ENCODE measurements around the gene EHBP1L1. TPM values are rescaled to one million over a fixed set of nuclear protein-coding genes. Genes with fewer than 3 reads are reported as not detected.

Gene EHBP1L1
- total and polyA plus RNA-seq, 8 donors, result 28.5 to 133 (median 36.0) TPM

DNA sequence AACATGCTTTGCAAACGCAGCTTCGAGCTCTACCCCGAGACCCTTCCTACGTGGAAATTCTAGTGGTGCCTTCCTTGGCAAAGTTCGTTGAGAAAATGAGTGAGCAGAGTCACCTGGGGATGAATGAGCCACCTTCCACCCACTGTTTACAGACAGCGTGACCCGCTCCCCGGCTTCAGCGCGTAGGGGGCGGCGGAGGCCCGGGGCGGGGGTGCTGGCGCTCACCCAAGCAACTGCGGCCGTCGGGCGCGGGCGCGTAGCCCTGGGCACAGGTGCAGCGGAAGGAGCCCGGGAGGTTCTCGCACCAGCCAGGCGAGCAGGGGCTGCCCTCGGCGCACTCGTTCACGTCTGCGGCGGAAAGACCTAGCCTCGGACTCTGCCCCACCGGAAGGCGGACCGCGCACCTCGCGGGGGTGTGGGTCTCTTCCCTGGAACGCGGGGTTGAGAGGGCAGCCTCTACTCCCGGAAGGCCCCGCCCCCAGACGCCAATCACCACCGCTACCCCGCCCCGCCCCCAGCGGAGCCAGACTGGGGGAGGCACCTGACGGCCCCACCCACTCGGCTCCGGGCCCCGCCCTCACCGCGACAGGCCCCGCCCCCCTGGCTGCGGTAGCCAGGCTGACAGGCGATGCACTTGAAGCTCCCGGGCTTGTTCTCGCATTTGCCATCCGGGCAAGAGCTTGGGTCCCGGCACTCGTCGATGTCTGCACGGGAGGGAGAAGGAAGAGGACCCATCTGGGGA lies 29.5 kb upstream of the EHBP1L1 start:
- H3K4me3 ChIP-seq, result peak overlapping the region; percentile 25 to 53

GRCh38 chr11:65547446-65548125 lies 28.3 kb upstream of the EHBP1L1 start:
- intact Hi-C loops (cut with DNase I), result loop anchor here in 1 of 2 donors (10.0 kb wide), 1 partner anchor 47 kb away; the partner anchor contains the start of gene KCNK7
- Histone ChIP-seq H3K9me3 (no peaks in the 10 kb centered on the region), H3K27me3 (no peaks in the 10 kb centered on the region), H3K4me1 (peaks cover 0 to 32% of the 10 kb centered on the region in 2 donors), H3K36me3 (no peaks in the 10 kb centered on the region), H3K4me3 (no peak overlapping the region), H3K27ac (no peak overlapping the region)
- ATAC-seq (no peak), DNase-seq (no peak)
- TF ChIP-seq CTCF (IDR thresholded peaks at IDR 0.05), result no peak

More for the DNA sequence above, 29.5 kb upstream of the EHBP1L1 start:
- Histone ChIP-seq H3K36me3 (no peaks in the 10 kb centered on the region), H3K27me3 (no peaks in the 10 kb centered on the region), H3K9me3 (no peaks in the 10 kb centered on the region), H3K27ac (peak overlapping the region; percentile 48 to 61), H3K4me1 (peaks cover 8 to 27% of the 10 kb centered on the region in 2 donors)
- DNase-seq (peak in 3 of 4 donors; percentile 74 to 100 (median 95)), ATAC-seq (peak; percentile 93)
- TF ChIP-seq CTCF (IDR thresholded peaks at IDR 0.05), result no peak
- intact Hi-C loops (cut with DNase I), result loop anchor here in 1 of 2 donors (10.0 kb wide), 1 partner anchor 48 kb away; the partner anchor contains the start of gene KCNK7

- no peak for DNase-seq
- H3K27ac ChIP-seq, result no peak overlapping the region
- no peak for ATAC-seq
- no peak overlapping the region for H3K4me3 ChIP-seq
- no peak for TF ChIP-seq CTCF (IDR thresholded peaks at IDR 0.05)
- no peaks in the 10 kb centered on the region for H3K27me3 ChIP-seq
- intact Hi-C loops (cut with DNase I), result loop anchor here in 1 of 2 donors (10.0 kb wide), 1 partner anchor 46 kb away; the partner anchor contains the start of gene KCNK7
- no peaks in the 10 kb centered on the region for H3K9me3 ChIP-seq
- peaks cover 0 to 40% of the 10 kb centered on the region in 2 donors for H3K4me1 ChIP-seq
- no peaks in the 10 kb centered on the region for H3K36me3 ChIP-seq
These were observed 27.5 kb upstream of the EHBP1L1 start for GRCh38 chr11:65548395-65548794.

GRCh38 chr11:65549096-65549495 lies 26.8 kb upstream of the EHBP1L1 start:
- Histone ChIP-seq H3K9me3 (no peaks in the 10 kb centered on the region), H3K36me3 (no peaks in the 10 kb centered on the region), H3K27me3 (no peaks in the 10 kb centered on the region), H3K4me1 (peaks cover 0 to 47% of the 10 kb centered on the region in 2 donors), H3K27ac (no peak overlapping the region), H3K4me3 (no peak overlapping the region)
- DNase-seq (no peak), ATAC-seq (no peak)
- intact Hi-C loops (cut with DNase I), result loop anchor here in 1 of 2 donors (10.0 kb wide), 1 partner anchor 46 kb away; the partner anchor contains the start of gene KCNK7
- no peak for TF ChIP-seq CTCF (IDR thresholded peaks at IDR 0.05)
